Measurements from ENCODE around the gene PHYKPL.
A peak's percentile ranks its signal among the peaks of the same experiment; 100 is the strongest.

The PHYKPL gene

GRCh38 chr5:178221853-178222252 lies 10.7 kb downstream of the PHYKPL start:
- DNase-seq, result no peak

- no peak for DNase-seq
These were observed 11.3 kb downstream of the PHYKPL start for GRCh38 chr5:178221282-178221681.

GRCh38 chr5:178218827-178219226 lies 13.8 kb downstream of the PHYKPL start:
- no peak for DNase-seq

GRCh38 chr5:178218237-178218776 lies 14.3 kb downstream of the PHYKPL start:
- DNase-seq, result no peak

- DNase-seq, result no peak
These were observed 15.8 kb downstream of the PHYKPL start for GRCh38 chr5:178216779-178217178.

- DNase-seq, result no peak
These were observed 16.5 kb downstream of the PHYKPL start for GRCh38 chr5:178216088-178216534.

- no peak for DNase-seq
These were observed 17.2 kb downstream of the PHYKPL start for GRCh38 chr5:178215280-178216002.

- DNase-seq, result no peak
These were observed 18.3 kb downstream of the PHYKPL start for GRCh38 chr5:178214160-178214803.

GRCh38 chr5:178213748-178214151 lies 18.9 kb downstream of the PHYKPL start:
- no peak for DNase-seq

GRCh38 chr5:178213003-178213461 lies 19.6 kb downstream of the PHYKPL start:
- DNase-seq, result no peak

- DNase-seq, result no peak
These were observed 20.2 kb downstream of the PHYKPL start for GRCh38 chr5:178212241-178213002.

- DNase-seq, result no peak
These were observed 21.2 kb downstream of the PHYKPL start for GRCh38 chr5:178211095-178212048.

GRCh38 chr5:178210686-178211085 lies 21.9 kb downstream of the PHYKPL start:
- DNase-seq, result no peak

- DNase-seq, result no peak
These were observed 22.5 kb downstream of the PHYKPL start for GRCh38 chr5:178210073-178210535.

- DNase-seq, result no peak
These were observed 23.1 kb downstream of the PHYKPL start for GRCh38 chr5:178209334-178210072.

GRCh38 chr5:178208540-178209227 lies 23.9 kb downstream of the PHYKPL start:
- DNase-seq, result no peak

- DNase-seq, result no peak
These were observed 24.7 kb downstream of the PHYKPL start for GRCh38 chr5:178207917-178208280.

GRCh38 chr5:178207183-178207916 lies 25.3 kb downstream of the PHYKPL start:
- no peak for DNase-seq

GRCh38 chr5:178206166-178207101 lies 26.2 kb downstream of the PHYKPL start:
- peak in 2 of 5 experiments; percentile 39 to 41 for DNase-seq

All from T-helper 2 cell (primary cell).